Non-pigmented ciliary epithelial cell (primary cell): ENCODE results near the gene SVEP1.
"Not testable (repeated sequence)": the region's sequence is repeated elsewhere in the genome, so short reads cannot be mapped to it uniquely, and the experiment has no call there.

Experiments used
- DNase-seq: peaks from one replicate; pipeline ENCODE4 v3.0.0-alpha.2; 2010; ENCODE audit warnings: low read depth

The SVEP1 gene

DNA sequence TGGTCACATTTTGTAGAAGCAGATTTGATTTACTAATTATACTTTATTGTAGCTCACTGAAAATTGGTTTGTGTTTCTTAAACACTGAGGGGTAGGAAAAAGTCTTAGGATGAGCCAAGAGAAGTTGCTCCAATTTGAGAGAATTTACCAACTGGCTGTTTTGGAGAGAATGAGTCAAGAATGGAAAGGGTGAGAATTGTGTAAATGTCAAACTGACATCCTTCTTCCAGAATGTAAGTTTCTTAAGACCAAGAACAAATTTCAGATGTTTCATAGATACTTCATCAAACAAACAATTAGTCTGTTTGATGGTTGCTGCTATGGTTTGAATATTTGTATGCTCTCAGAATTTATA, 135.7 kb downstream of the SVEP1 start:
- DNase-seq = no peak

DNA sequence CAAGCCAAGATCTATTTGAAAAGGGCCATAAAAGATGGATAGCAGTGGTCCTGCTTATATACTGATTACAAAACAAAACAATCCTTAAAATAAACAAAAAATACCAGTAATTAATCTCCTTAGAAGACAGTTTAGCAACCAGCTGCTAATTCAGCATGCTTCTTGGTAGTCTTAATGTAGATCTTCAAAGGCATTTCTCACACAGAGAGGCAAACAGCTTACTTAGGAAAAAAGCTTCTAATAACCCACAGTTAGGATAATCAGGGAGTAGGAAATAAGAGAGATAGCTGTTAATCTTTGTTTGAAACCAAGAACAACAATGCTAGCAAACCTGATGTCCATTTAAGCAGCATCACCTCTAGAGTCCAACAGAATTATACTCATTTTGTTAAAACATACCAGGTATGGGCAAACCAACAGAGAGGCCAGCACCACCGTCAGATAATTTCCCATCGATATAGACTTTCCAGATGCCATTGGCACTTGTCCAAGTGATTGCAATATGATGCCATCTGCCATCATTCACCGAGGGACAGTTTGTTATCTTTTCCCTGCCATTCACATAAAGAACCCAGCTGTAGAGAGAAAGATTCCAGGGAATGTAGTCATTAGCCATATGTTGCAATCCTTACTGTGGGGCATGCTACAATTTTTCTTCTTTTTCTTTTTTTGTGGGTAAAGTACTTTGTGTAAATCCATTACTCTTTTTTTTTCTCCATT, 136.2 kb downstream of the SVEP1 start:
- peak; percentile 43 for DNase-seq

DNA sequence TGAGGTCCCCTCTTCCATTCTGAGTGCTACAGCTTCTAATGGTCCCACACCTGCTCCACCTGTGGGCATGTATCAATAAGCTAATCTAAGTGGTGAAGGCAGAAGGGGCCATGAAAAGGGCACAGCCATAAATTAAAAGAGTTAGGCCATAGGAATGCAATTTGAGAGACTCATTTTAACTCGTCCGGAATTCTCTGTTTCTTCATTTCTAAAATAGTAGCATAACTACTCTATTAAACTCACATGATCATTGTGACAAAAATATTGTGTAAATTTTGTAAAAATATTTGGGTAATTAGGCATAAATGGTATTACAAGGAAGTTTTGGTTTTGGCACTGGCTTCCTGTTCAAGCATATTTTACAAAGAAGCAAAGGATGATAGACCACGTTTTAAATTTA, 138.7 kb downstream of the SVEP1 start:
- DNase-seq = no peak

DNA sequence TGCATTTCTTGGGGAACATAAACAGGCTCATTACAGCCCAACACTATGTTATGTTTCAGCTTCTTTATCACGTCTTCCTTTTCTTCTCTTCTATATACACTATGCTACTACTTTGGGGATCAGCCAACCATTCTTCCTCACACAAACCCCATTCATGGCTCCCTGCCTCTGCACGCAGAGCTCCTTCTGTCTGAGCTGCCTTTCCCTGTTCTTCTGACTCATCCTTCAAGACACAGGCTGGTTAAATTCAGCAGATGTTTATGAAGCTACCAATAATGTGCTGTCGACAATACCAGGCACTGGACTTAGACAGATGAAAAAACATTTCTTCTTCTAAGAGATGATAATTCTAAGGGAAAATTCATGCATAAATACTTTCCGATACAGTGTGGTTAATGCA, 139.4 kb downstream of the SVEP1 start:
- peak; percentile 51 for DNase-seq

DNA sequence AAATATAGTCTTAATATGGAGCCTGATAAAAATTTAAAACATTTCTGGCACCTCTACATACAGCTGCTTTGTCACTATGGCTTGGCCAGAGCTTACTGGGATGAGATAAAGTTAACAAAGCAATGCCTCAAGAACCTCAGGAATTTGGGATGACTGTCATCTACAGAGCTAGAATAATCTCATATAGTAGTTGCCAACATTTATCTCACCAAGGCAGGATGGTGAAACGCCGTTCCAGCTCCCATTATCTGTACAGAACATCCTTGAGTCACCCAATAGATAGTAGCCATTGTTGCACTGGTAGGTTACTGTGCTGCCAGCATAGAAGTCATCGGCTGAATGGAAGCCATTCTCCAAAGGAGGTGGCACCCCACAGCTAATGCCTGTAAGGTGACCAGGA, 147.3 kb downstream of the SVEP1 start:
- DNase-seq = no peak

GRCh38 chr9:110429453-110429852, 150.1 kb downstream of the SVEP1 start:
- no peak for DNase-seq

DNA sequence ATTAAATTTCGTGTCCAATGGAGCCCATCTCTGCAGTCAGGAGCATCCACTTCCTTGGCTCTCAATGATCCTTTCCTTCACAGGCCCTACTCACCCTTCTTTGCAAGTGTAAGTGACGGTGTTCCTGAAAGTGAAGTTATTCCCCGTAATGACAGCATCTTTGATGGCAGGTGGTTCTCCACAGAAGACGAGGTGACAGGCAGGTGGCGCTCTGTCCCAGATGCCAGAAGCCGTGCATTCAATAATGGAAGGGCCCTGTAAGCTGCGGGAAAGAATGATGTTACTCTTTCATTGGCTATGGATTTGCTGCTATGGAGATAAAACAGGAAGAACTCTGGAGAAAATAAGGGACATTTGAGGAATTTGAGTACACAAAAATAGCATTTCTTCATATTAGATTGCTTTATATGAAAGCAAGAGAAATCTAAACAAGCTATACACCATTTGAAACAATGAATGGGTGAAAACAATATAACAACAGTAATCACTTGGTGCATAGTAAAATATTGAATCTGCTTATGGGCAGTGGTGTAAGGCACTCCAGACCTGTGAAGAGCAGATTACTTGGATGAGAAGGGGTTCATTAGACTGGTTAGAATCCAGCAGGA, 151.9 kb downstream of the SVEP1 start:
- no peak for DNase-seq

DNA sequence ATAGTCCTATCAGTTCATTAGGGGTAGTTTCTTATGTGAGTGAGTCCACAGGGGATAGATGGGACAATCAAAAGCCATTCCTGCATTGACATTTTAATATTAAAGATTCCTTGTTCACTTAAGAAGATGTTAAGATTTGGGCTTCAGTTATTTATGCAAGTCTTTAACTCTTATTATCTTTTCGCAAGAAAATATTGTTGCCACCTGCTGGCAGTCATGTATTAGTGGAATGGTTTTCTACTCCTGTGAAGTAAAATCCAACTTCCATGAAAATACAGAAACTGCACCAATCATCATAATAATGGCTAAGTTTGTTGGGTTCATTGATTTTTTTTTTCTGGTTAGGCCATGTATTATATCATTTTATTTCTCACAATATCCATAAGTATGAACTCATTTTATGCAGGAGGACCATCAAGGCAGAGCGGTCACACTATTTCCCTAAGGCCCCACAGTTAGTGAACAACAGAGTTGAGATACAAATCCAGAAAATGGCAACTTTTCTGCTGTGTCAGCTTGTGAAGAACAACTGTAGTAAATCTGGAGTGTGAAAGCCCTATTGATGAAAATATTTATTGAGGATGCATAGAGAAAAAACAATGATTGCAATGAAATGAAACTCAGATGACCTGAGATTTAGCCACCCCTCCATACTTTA, 153.4 kb downstream of the SVEP1 start:
- DNase-seq = no peak

DNA sequence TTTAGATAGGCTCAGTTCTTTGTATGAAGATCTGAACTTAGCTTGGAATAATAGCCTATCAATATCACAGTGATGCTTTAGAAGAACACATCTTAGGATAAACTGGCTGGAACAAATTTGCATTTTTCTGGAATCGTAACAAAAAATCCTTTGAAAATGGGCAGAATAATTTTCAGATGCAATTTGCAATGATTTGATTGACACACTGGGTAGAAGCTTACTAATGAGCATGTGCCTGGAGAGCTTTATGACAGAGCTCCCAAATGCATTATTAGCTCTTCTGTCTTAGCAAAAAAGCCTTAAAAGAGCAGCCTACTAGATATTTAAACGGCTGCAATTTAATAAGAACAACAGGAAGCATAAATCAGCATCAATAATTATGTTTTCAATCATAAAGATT, 165.1 kb downstream of the SVEP1 start:
- DNase-seq = no peak

- no peak for DNase-seq
Observed at GRCh38 chr9:110410961-110411360, 168.6 kb downstream of the SVEP1 start.

GRCh38 chr9:110408598-110408997, 170.9 kb downstream of the SVEP1 start:
- no peak for DNase-seq

- no peak for DNase-seq
Observed at GRCh38 chr9:110405858-110406443, 173.6 kb downstream of the SVEP1 start.

DNA sequence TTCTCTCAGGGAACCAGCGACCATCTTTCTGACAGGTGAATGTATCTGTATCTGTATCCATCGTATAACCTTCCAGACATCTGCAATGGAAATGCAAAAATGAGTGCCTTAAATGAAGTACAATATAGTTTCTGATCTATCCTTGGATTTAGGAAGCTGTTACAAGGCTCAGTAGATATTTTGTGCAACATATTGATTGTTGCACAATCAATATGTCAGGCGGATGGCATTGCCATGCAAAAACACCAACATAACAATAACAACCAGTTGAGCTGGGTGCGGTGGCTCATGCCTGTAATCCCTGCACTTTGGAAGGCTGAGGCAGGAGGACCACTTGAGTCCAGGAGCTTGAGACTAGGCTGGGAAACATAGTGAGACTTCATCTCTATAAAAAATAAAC, 175.1 kb downstream of the SVEP1 start:
- no peak for DNase-seq

- DNase-seq = no peak
Observed at GRCh38 chr9:110399983-110400382, 179.6 kb downstream of the SVEP1 start.

GRCh38 chr9:110398992-110399391, 180.5 kb downstream of the SVEP1 start:
- not testable (repeated sequence) for DNase-seq

DNA sequence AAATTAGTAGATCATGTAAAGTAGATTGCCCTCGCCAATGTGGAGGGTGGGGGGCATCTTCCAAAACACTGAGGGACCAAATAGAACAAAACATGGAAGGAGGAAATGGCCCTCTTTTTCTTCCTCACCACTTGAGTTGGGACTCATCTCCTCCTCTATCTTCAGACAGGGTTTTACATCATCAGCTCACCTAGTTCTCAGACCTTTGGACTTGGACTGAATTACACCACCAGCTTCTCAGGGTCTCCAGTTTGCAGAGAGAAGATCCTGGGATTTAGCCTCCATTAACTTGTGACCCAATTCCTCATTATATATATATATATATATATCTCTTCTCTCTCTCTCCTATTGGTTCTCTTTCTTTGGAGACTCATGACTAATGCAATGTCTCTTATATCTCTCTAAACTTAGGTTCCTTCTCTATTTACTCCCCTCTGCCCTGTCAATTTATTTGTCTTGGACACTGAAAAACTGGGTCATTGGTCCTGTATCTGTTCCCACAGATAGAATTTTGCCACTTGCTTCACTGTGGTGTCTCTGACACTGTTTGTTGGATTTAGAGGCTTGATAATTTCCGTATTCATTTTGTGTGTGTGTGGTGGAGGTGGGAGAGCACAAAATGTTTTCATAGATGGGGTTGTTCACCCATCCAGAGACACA, 187.6 kb downstream of the SVEP1 start:
- DNase-seq = no peak

GRCh38 chr9:110389148-110389750, 190.3 kb downstream of the SVEP1 start:
- DNase-seq = no peak

- DNase-seq = no peak
Observed at GRCh38 chr9:110383491-110383890, 196.1 kb downstream of the SVEP1 start.

DNA sequence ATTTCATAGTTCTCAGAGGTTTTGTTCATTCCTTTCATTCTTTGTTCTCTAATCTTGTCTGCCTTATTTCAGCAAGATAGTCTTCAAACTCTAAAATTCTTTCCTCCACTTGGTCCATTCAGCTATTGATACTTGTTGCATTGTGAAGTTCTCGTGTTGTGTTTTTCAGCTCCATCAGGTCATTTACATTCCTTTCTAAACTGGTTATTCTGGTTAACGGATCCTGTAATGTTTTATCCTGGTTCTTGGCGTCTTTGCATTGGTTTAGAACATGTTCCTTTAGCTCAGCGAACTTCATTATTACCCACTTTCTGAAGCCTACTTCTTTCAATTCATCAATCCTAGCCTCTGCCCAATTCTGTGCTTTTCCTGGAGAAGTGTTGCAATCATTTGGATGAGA, 196.8 kb downstream of the SVEP1 start:
- DNase-seq = no peak

GRCh38 chr9:110371411-110372007, 208.0 kb downstream of the SVEP1 start:
- no peak for DNase-seq

GRCh38 chr9:110370315-110370714, 209.2 kb downstream of the SVEP1 start:
- no peak for DNase-seq

DNA sequence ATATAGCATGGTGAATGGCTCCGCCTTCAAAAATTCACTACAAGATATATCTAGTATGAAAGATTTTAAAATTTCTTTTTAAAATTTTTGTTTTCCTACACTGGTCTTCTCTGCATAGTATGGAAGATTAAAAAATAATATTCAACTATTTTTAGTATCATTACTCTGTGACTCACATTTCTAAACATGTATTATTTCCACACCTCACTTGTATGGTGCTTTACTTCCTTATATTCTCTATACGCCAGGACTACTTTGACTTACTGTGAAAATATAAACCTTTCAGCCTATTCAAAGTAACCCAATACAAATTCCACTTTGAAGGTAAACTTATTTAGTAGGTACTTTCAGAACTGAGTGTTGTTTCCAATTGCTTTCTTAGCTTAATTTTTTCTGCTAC, 215.1 kb downstream of the SVEP1 start:
- DNase-seq = no peak
